CD4-positive, alpha-beta memory T cell (primary cell): ENCODE data around the gene LGALS9. TPM values are rescaled to one million over a fixed set of nuclear protein-coding genes. Genes with fewer than 3 reads are reported as not detected.
"Not testable (repeated sequence)": the region's sequence is repeated elsewhere in the genome, so short reads cannot be mapped to it uniquely, and the experiment has no call there.

ENCODE experiments used
- CTCF ChIA-PET: fragments of 350-600 bp; sonication (Branson Sonifier 250); formaldehyde crosslinking; loops from one replicate; lab custom pipeline; 2021; ENCODE audit warnings: inconsistent platforms; ENCODE audit not compliant: partially characterized antibody; lab: Charles Lee
- POLR2A ChIA-PET: fragments of 350-600 bp; sonication (Branson Sonifier 250); formaldehyde crosslinking; loops from one replicate; lab custom pipeline; 2021; ENCODE audit not compliant: partially characterized antibody; lab: Charles Lee
- DNase-seq, 5 donors: peaks; one replicate each; pipeline versions ENCODE4 v3.0.0 to v3.0.0-alpha.2; 2020 to 2022; ENCODE audit warnings: mixed read lengths in 1 of 5
- H3K27ac ChIP-seq: one replicate; pipeline ENCODE4 v1.7.0; 2013; ENCODE audit warnings: low read depth, low read length
- H3K27me3 ChIP-seq: 2 replicates; pipeline ENCODE4 v1.7.0; 2013; ENCODE audit warnings: mild to moderate bottlenecking, low read length, moderate library complexity; ENCODE audit not compliant: insufficient read depth
- H3K36me3 ChIP-seq: 2 replicates; pipeline ENCODE4 v1.7.0; 2013; ENCODE audit warnings: mild to moderate bottlenecking, low read length, moderate library complexity; ENCODE audit not compliant: insufficient read depth
- H3K4me1 ChIP-seq: 2 replicates; pipeline ENCODE4 v1.7.0; 2013; ENCODE audit warnings: mild to moderate bottlenecking, low read length, moderate library complexity; ENCODE audit not compliant: insufficient read depth
- H3K4me3 ChIP-seq, 2 donors: one replicate each; pipeline ENCODE4 v1.7.0; 2013; ENCODE audit warnings: low read length in 2 of 2, mild to moderate bottlenecking in 1 of 2
- H3K9me3 ChIP-seq, 2 donors: one replicate each; pipeline ENCODE4 v1.7.0; 2013; ENCODE audit warnings: low read length in 2 of 2, control low read depth in 1 of 2; ENCODE audit not compliant: control insufficient read depth in 1 of 2
- H3K27ac Mint-ChIP-seq, 7 donors: one replicate each; pipeline ENCODE4 v1.8.0; 2020 to 2021; ENCODE audit warnings: mixed read lengths in 7 of 7, mild to moderate bottlenecking in 6 of 7, inconsistent platforms in 3 of 7, moderate library complexity in 3 of 7
- H3K27me3 Mint-ChIP-seq, 2 donors: one replicate each; pipeline ENCODE4 v1.8.0; 2020 to 2021; ENCODE audit warnings: mixed read lengths in 2 of 2
- H3K36me3 Mint-ChIP-seq, 2 donors: one replicate each; pipeline ENCODE4 v1.8.0; 2020 to 2021; ENCODE audit warnings: mixed read lengths in 2 of 2, inconsistent platforms in 1 of 2, mild to moderate bottlenecking in 1 of 2
- H3K4me1 Mint-ChIP-seq, 4 donors: one replicate each; pipeline ENCODE4 v1.8.0; 2020 to 2021; ENCODE audit warnings: mixed read lengths in 4 of 4, mild to moderate bottlenecking in 1 of 4
- H3K4me3 Mint-ChIP-seq, 8 donors: one replicate each; pipeline ENCODE4 v1.8.0; 2020 to 2021; ENCODE audit warnings: mixed read lengths in 8 of 8, mild to moderate bottlenecking in 7 of 8, moderate library complexity in 6 of 8, inconsistent platforms in 3 of 8
- H3K9me3 Mint-ChIP-seq, 8 donors: one replicate each; pipeline ENCODE4 v1.8.0; 2020 to 2021; ENCODE audit warnings: mixed read lengths in 8 of 8, mild to moderate bottlenecking in 5 of 8, inconsistent platforms in 3 of 8, moderate library complexity in 1 of 8
- intact Hi-C: fragments of 100-400 bp; cut with micrococcal nuclease; formaldehyde crosslinking; loops from one replicate; pipeline ENCODE4 v1.15.1; 2023
- polyA plus RNA-seq, 2 donors: library from polyadenylated mRNA; unstranded; fragments of 300-500 nt; fragmentation: Illumina TruSeq; gene quantifications; one replicate each; pipeline ENCODE4 v1.2.3, GENCODE V29; 2021
- total RNA-seq, 2 experiments: library from RNA; stranded (reverse); gene quantifications; one replicate each; pipeline ENCODE4 v1.2.3, GENCODE V29; 2021

LGALS9 gene
- total and polyA plus RNA-seq, 4 experiments from 2014 or later = 19.9 to 33.2 (median 24.4) TPM

- peaks cover 3% of the 10 kb centered on the region for H3K36me3 ChIP-seq
- Mint-ChIP-seq H3K4me1 (peaks cover 28 to 57% (median 31%) of the 10 kb centered on the region in 4 donors), H3K36me3 (peaks cover 10 to 12% of the 10 kb centered on the region in 2 donors), H3K9me3 (no peaks in the 10 kb centered on the region), H3K4me3 (no peak overlapping the region), H3K27me3 (no peaks in the 10 kb centered on the region), H3K27ac (peak overlapping the region in 1 of 7 donors; percentile 24)
- ChIA-PET CTCF (interaction anchor here (1.5 to 6.0 kb wide), 3 partner anchors 17 to 32 kb away, joined by 5 to 51 read pairs (median 30); no protein-coding TSS in a partner anchor), POLR2A (no interaction called here)
- no peaks in the 10 kb centered on the region for H3K9me3 ChIP-seq
- no peak for DNase-seq
- H3K4me3 ChIP-seq = no peak overlapping the region
- no peak overlapping the region for H3K27ac ChIP-seq
- intact Hi-C loops = no loop called here
- peaks cover 42% of the 10 kb centered on the region for H3K4me1 ChIP-seq
- H3K27me3 ChIP-seq = no peaks in the 10 kb centered on the region
These were observed 3.0 kb downstream of the LGALS9 start for GRCh38 chr17:27634026-27634335.

- Mint-ChIP-seq H3K4me1 (peaks cover 24 to 56% (median 29%) of the 10 kb centered on the region in 4 donors), H3K9me3 (no peaks in the 10 kb centered on the region), H3K36me3 (peaks cover 10 to 14% of the 10 kb centered on the region in 2 donors), H3K27me3 (no peaks in the 10 kb centered on the region), H3K4me3 (peak overlapping the region in 2 of 8 donors; percentile 62 to 76), H3K27ac (peak overlapping the region in 5 of 7 donors; percentile 9 to 77 (median 53))
- H3K9me3 ChIP-seq = no peaks in the 10 kb centered on the region
- ChIA-PET POLR2A (no interaction called here), CTCF (interaction anchor here (1.5 to 6.0 kb wide), 3 partner anchors 16 to 33 kb away, joined by 5 to 51 read pairs (median 30); no protein-coding TSS in a partner anchor)
- H3K4me1 ChIP-seq = peaks cover 42% of the 10 kb centered on the region
- H3K4me3 ChIP-seq = no peak overlapping the region
- H3K36me3 ChIP-seq = peaks cover 4% of the 10 kb centered on the region
- H3K27me3 ChIP-seq = no peaks in the 10 kb centered on the region
- no peak for DNase-seq
- H3K27ac ChIP-seq = no peak overlapping the region
- intact Hi-C loops = no loop called here
These were observed 3.8 kb downstream of the LGALS9 start for GRCh38 chr17:27634776-27635175.

DNA sequence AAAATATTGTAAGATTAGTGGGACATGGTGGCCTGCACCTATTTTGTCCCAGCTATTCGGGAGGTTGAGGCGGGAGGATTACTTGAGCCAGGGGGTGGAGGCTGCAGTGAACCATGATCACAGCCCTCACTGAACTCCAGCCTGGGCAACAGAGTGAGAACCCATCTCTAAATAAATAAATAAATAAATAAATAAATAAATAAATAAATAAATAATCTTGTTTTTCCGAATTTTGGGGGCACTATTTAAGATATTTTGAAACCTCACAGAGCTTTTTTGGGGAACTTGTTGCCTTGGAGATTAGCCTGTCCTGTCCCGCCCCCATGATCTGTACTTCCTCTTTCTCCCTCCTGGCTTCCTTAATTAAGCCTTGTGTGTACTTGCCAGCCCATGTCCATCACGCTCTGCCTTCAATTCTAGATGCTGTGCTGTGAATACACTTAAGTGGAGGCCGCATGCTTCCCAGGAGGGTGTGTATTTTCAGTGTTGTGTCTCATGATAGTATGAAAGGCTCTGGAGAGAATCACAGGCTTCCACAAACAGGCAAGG, 4.4 kb downstream of the LGALS9 start:
- no peak for DNase-seq
- intact Hi-C loops = no loop called here
- no peaks in the 10 kb centered on the region for H3K27me3 Mint-ChIP-seq
- ChIA-PET POLR2A (no interaction called here), CTCF (interaction anchor here (1.5 to 6.0 kb wide), 3 partner anchors 16 to 34 kb away, joined by 5 to 51 read pairs (median 30); no protein-coding TSS in a partner anchor)
- Histone ChIP-seq H3K36me3 (peaks cover 8% of the 10 kb centered on the region), H3K27me3 (no peaks in the 10 kb centered on the region), H3K4me1 (peaks cover 36% of the 10 kb centered on the region), H3K9me3 (no peaks in the 10 kb centered on the region), H3K4me3 (no peak overlapping the region), H3K27ac (no peak overlapping the region)
- peaks cover 15 to 19% of the 10 kb centered on the region in 2 donors for H3K36me3 Mint-ChIP-seq
- no peaks in the 10 kb centered on the region for H3K9me3 Mint-ChIP-seq
- peak overlapping the region in 3 of 7 donors; percentile 28 to 83 (median 60) for H3K27ac Mint-ChIP-seq
- H3K4me1 Mint-ChIP-seq = peaks cover 18 to 51% (median 23%) of the 10 kb centered on the region in 4 donors
- no peak overlapping the region for H3K4me3 Mint-ChIP-seq

DNA sequence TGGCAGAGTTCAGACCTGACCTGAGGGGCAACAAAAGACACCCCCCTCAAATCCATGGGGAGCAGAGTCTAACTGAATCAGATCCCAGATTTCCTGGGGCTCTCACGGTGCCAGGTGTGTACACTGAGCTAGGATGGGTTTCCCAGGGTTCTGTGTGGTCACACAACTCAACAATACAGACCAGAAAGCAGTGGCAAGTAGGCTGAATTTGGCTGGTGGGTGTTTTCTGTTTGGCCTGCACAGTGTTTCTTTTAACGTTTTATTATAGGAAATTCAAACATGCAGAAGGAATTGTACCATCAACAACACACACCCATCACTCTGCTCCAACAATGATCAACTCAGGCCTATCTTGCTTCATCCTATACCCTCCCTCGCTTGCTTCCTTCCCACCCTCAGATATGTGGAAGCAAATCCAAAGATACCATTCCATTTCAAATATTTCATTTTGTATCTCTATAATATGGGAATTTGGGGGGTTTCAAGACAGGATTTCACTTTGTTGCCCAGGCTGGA, 5.1 kb downstream of the LGALS9 start:
- H3K27ac ChIP-seq, H3K4me3 ChIP-seq: not testable (repeated sequence)

DNA sequence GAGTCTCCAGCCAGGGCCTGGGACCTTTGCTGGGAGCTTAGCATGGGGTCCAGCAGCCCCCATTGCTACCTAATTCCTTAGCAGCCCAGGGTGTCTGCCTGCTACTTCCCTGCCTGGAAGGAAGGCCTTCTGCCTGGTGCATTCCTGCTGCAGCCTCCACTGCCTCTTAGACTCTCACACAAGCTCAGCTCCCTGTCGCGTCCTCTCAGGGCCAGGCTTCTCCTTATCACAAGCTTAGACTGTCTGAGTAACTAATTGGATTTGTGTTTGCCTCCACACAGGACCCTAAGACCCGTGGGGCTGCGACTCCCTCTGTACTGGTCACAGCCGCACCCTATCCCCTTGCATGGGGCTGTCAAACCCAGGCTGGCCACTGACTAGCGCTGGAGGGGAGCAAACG, 6.8 kb downstream of the LGALS9 start:
- peaks cover 16% of the 10 kb centered on the region for H3K4me1 ChIP-seq
- H3K4me3 Mint-ChIP-seq, DNase-seq, intact Hi-C loops, H3K9me3 ChIP-seq, H3K27me3 ChIP-seq, POLR2A ChIA-PET, H3K4me3 ChIP-seq, H3K9me3 Mint-ChIP-seq, H3K27me3 Mint-ChIP-seq, H3K27ac ChIP-seq: not testable (repeated sequence)
- CTCF ChIA-PET = interaction anchor here (2.0 kb wide), 1 partner anchor 14 kb away, joined by 7 read pairs; no protein-coding TSS in a partner anchor
- H3K4me1 Mint-ChIP-seq = peaks cover 5 to 27% (median 12%) of the 10 kb centered on the region in 4 donors
- H3K27ac Mint-ChIP-seq = peak overlapping the region in 1 of 7 donors; percentile 22
- H3K36me3 ChIP-seq = peaks cover 15% of the 10 kb centered on the region
- peaks cover 25 to 30% of the 10 kb centered on the region in 2 donors for H3K36me3 Mint-ChIP-seq

More for the DNA sequence above, 5.1 kb downstream of the LGALS9 start:
- H3K4me3 Mint-ChIP-seq, intact Hi-C loops, DNase-seq, H3K27me3 Mint-ChIP-seq, H3K9me3 Mint-ChIP-seq, H3K27me3 ChIP-seq, POLR2A ChIA-PET, H3K9me3 ChIP-seq: not testable (repeated sequence)
- Mint-ChIP-seq H3K27ac (peak overlapping the region in 3 of 7 donors; percentile 11 to 63 (median 31)), H3K4me1 (peaks cover 13 to 44% (median 17%) of the 10 kb centered on the region in 4 donors), H3K36me3 (peaks cover 17 to 23% of the 10 kb centered on the region in 2 donors)
- H3K36me3 ChIP-seq = peaks cover 15% of the 10 kb centered on the region
- CTCF ChIA-PET = interaction anchor here (1.0 to 1.4 kb wide), 2 partner anchors 19 to 36 kb away, joined by 3 to 5 read pairs; no protein-coding TSS in a partner anchor
- H3K4me1 ChIP-seq = peaks cover 31% of the 10 kb centered on the region

DNA sequence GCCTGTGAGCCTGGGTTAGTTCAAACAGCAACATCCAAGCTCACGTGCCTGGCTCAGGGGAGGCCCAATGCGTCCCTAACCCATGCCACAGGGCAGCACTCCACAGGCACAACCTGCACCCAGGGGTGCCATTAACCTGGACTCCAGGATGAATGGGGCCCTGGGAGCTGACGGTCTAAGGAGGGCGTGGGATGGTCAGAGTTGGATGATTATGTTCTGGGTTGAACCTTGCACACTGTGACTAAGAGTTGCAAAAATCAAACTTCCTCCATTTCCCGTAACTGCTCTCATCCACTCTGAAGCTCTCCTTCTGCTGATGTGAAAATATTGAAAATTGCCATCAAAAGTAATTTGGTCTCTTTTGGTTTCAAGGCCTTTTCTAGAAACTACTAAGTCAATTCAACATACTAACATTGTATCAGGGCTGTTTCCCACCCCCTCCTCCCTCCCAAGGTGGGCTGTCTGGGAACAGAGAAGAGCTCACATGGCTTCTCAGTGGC, 7.5 kb downstream of the LGALS9 start:
- H3K27ac ChIP-seq, H3K9me3 Mint-ChIP-seq, H3K4me3 ChIP-seq, DNase-seq, intact Hi-C loops, H3K4me3 Mint-ChIP-seq, H3K9me3 ChIP-seq, POLR2A ChIA-PET, H3K27me3 Mint-ChIP-seq, H3K27ac Mint-ChIP-seq, H3K27me3 ChIP-seq: not testable (repeated sequence)
- Histone ChIP-seq H3K4me1 (peaks cover 10% of the 10 kb centered on the region), H3K36me3 (peaks cover 15% of the 10 kb centered on the region)
- Mint-ChIP-seq H3K4me1 (peaks cover 5 to 21% (median 9%) of the 10 kb centered on the region in 4 donors), H3K36me3 (peaks cover 25 to 33% of the 10 kb centered on the region in 2 donors)
- CTCF ChIA-PET = interaction anchor here (1.8 to 2.0 kb wide), 2 partner anchors 13 to 39 kb away, joined by 4 to 7 read pairs; no protein-coding TSS in a partner anchor

DNA sequence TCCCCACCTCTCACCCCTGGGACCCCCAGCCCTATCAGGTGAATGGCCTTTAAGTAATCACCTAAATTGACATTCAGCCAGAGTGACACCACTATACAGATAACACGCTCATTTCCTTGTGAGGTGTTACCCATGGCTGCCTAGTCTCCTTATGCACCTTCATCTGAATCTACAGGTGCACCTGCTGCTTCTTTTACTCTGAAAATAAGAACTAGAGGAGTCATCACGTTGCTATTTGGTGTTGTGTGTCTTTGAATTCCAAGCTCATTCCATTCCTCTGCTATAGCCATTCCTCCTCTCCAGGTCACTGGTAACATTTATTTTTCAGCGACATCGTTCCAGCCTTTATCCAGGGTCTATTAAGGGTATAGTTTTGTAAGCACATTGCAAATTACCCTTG, 9.8 kb downstream of the LGALS9 start:
- Mint-ChIP-seq H3K4me3 (no peak overlapping the region), H3K27ac (no peak overlapping the region), H3K36me3 (peaks cover 25 to 40% of the 10 kb centered on the region in 2 donors), H3K9me3 (no peaks in the 10 kb centered on the region), H3K4me1 (peaks cover 0 to 5% (median under 1%) of the 10 kb centered on the region in 4 donors), H3K27me3 (no peaks in the 10 kb centered on the region)
- Histone ChIP-seq H3K4me3 (no peak overlapping the region), H3K27me3 (no peaks in the 10 kb centered on the region), H3K9me3 (no peaks in the 10 kb centered on the region), H3K4me1 (peaks cover 2% of the 10 kb centered on the region), H3K27ac (no peak overlapping the region), H3K36me3 (peaks cover 15% of the 10 kb centered on the region)
- intact Hi-C loops = no loop called here
- POLR2A ChIA-PET = no interaction called here
- no peak for DNase-seq
- CTCF ChIA-PET = interaction anchor here (1.1 to 2.1 kb wide), 4 partner anchors 10 to 41 kb away, joined by 3 to 10 read pairs (median 6); no protein-coding TSS in a partner anchor
